ENCODE results near the gene KCP. TPM values are rescaled to one million over a fixed set of nuclear protein-coding genes. Genes with fewer than 3 reads are reported as not detected.

Gene KCP
- total RNA-seq, 5 donors from 2014 or later (not counting 1 experiment from before 2014, with no cell fraction given) = 0.20 to 0.92 (median 0.53) TPM

GRCh38 chr7:128902761-128903585, 7.5 kb downstream of the KCP start:
- no peak for ATAC-seq (replicated peaks in 1 of 4)
- Histone ChIP-seq H3K9me3 (no peaks in the 10 kb centered on the region), H3K27me3 (replicated peaks in 1 of 2; ENCODE audit: control insufficient read depth in 2 of 2, extremely low read depth in 1 of 2, insufficient read depth in 2 of 2, low read length in 1 of 2) (peaks cover 0 to 35% of the 10 kb centered on the region in 2 experiments), H3K36me3 (ENCODE audit: control insufficient read depth in 2 of 2, extremely low read depth in 1 of 2, insufficient read depth in 1 of 2, low read length in 1 of 2) (no peaks in the 10 kb centered on the region), H3K4me3 (ENCODE audit: control insufficient read depth in 1 of 2, extremely low read depth in 1 of 2, low read length in 1 of 2) (no peak overlapping the region), H3K27ac (ENCODE audit: low read length) (no peak overlapping the region), H3K4me1 (ENCODE audit: control insufficient read depth in 1 of 2, extremely low read depth in 1 of 2, insufficient read depth in 2 of 2, low read length in 2 of 2) (peaks cover 0 to 8% of the 10 kb centered on the region in 2 experiments)
- H3K27me3 Mint-ChIP-seq = peaks cover 20 to 30% of the 10 kb centered on the region in 2 donors
- H3K4me3 Mint-ChIP-seq = no peak overlapping the region
- ChIA-PET POLR2A (interaction anchor here (0.6 to 0.7 kb wide), 2 partner anchors 15 to 134 kb away, joined by 3 to 4 read pairs; no protein-coding TSS in a partner anchor), CTCF (interaction anchor here (0.6 to 0.9 kb wide), 2 partner anchors 95 to 189 kb away, joined by 3 to 4 read pairs; no protein-coding TSS in a partner anchor)
- WGBS (ENCODE audit: insufficient coverage) = 72% methylated on average over 10 of the region's 12 CpGs
- DNase-seq = no peak
- H3K36me3 Mint-ChIP-seq = no peaks in the 10 kb centered on the region
- H3K27ac Mint-ChIP-seq = no peak overlapping the region
- H3K4me1 Mint-ChIP-seq = peaks cover 0 to 4% (median 0%) of the 10 kb centered on the region in 3 donors
- peaks cover 0 to 4% (median 4%) of the 10 kb centered on the region in 3 donors for H3K9me3 Mint-ChIP-seq

- H3K4me3 ChIP-seq (ENCODE audit: control insufficient read depth in 1 of 2, extremely low read depth in 1 of 2, low read length in 1 of 2) = no peak overlapping the region
- WGBS (ENCODE audit: insufficient coverage) = no CpG with 5 or more reads among the region's 1 CpG
- H3K36me3 Mint-ChIP-seq = no peaks in the 10 kb centered on the region
- H3K9me3 ChIP-seq = no peaks in the 10 kb centered on the region
- H3K27ac ChIP-seq (ENCODE audit: low read length) = no peak overlapping the region
- peaks cover 0 to 21% of the 10 kb centered on the region in 2 experiments for H3K27me3 ChIP-seq (replicated peaks in 1 of 2; ENCODE audit: control insufficient read depth in 2 of 2, extremely low read depth in 1 of 2, insufficient read depth in 2 of 2, low read length in 1 of 2)
- H3K36me3 ChIP-seq (ENCODE audit: control insufficient read depth in 2 of 2, extremely low read depth in 1 of 2, insufficient read depth in 1 of 2, low read length in 1 of 2) = no peaks in the 10 kb centered on the region
- ChIA-PET POLR2A (interaction anchor here in 1 of 2 donors (0.6 kb wide), 1 partner anchor 113 kb away, joined by 3 read pairs; no protein-coding TSS in a partner anchor), CTCF (interaction anchor here in 1 of 2 donors (0.6 kb wide), 1 partner anchor 94 kb away, joined by 4 read pairs; no protein-coding TSS in a partner anchor)
- DNase-seq (no peak), ATAC-seq (replicated peaks in 1 of 4) (no peak)
- no peak overlapping the region for H3K27ac Mint-ChIP-seq
- H3K27me3 Mint-ChIP-seq = peaks cover 13 to 15% of the 10 kb centered on the region in 2 donors
- peaks cover 0 to 8% of the 10 kb centered on the region in 2 experiments for H3K4me1 ChIP-seq (ENCODE audit: control insufficient read depth in 1 of 2, extremely low read depth in 1 of 2, insufficient read depth in 2 of 2, low read length in 2 of 2)
- H3K4me3 Mint-ChIP-seq = no peak overlapping the region
- peaks cover 0 to 4% (median 4%) of the 10 kb centered on the region in 3 donors for H3K9me3 Mint-ChIP-seq
- H3K4me1 Mint-ChIP-seq = peaks cover 0 to 4% (median 0%) of the 10 kb centered on the region in 3 donors
These were observed 10.3 kb downstream of the KCP start for GRCh38 chr7:128900237-128900636.

- H3K27ac Mint-ChIP-seq = no peak overlapping the region
- H3K4me3 Mint-ChIP-seq = no peak overlapping the region
- H3K27me3 Mint-ChIP-seq = peaks cover 10 to 11% of the 10 kb centered on the region in 2 donors
- no peaks in the 10 kb centered on the region for H3K36me3 Mint-ChIP-seq
- no peak overlapping the region for H3K4me3 ChIP-seq (ENCODE audit: control insufficient read depth in 1 of 2, extremely low read depth in 1 of 2, low read length in 1 of 2)
- H3K9me3 Mint-ChIP-seq = peaks cover 0 to 4% (median 4%) of the 10 kb centered on the region in 3 donors
- no peak for DNase-seq
- H3K36me3 ChIP-seq (ENCODE audit: control insufficient read depth in 2 of 2, extremely low read depth in 1 of 2, insufficient read depth in 1 of 2, low read length in 1 of 2) = no peaks in the 10 kb centered on the region
- POLR2A ChIA-PET = no interaction called here
- H3K4me1 Mint-ChIP-seq = peaks cover 0 to 1% (median 0%) of the 10 kb centered on the region in 3 donors
- ATAC-seq (replicated peaks in 1 of 4) = no peak
- CTCF ChIA-PET = interaction anchor here in 1 of 2 donors (1.0 kb wide), 1 partner anchor 15 kb away, joined by 3 read pairs; no protein-coding TSS in a partner anchor
- peaks cover 0 to 16% of the 10 kb centered on the region in 2 experiments for H3K27me3 ChIP-seq (replicated peaks in 1 of 2; ENCODE audit: control insufficient read depth in 2 of 2, extremely low read depth in 1 of 2, insufficient read depth in 2 of 2, low read length in 1 of 2)
- H3K27ac ChIP-seq (ENCODE audit: low read length) = no peak overlapping the region
- peaks cover 0 to 2% of the 10 kb centered on the region in 2 experiments for H3K4me1 ChIP-seq (ENCODE audit: control insufficient read depth in 1 of 2, extremely low read depth in 1 of 2, insufficient read depth in 2 of 2, low read length in 2 of 2)
- H3K9me3 ChIP-seq = no peaks in the 10 kb centered on the region
These were observed 11.1 kb downstream of the KCP start for GRCh38 chr7:128899392-128899791.

- Mint-ChIP-seq H3K4me1 (peaks cover 0 to 2% (median 0%) of the 10 kb centered on the region in 3 donors), H3K9me3 (peaks cover 0 to 4% (median 4%) of the 10 kb centered on the region in 3 donors), H3K27ac (no peak overlapping the region), H3K36me3 (no peaks in the 10 kb centered on the region), H3K27me3 (peaks cover 5 to 13% of the 10 kb centered on the region in 2 donors), H3K4me3 (no peak overlapping the region)
- POLR2A ChIA-PET = no interaction called here
- DNase-seq (no peak), ATAC-seq (replicated peaks in 1 of 4) (no peak)
- peaks cover 0 to 34% of the 10 kb centered on the region in 2 experiments for H3K27me3 ChIP-seq (replicated peaks in 1 of 2; ENCODE audit: control insufficient read depth in 2 of 2, extremely low read depth in 1 of 2, insufficient read depth in 2 of 2, low read length in 1 of 2)
- no peak overlapping the region for H3K4me3 ChIP-seq (ENCODE audit: control insufficient read depth in 1 of 2, extremely low read depth in 1 of 2, low read length in 1 of 2)
- H3K36me3 ChIP-seq (ENCODE audit: control insufficient read depth in 2 of 2, extremely low read depth in 1 of 2, insufficient read depth in 1 of 2, low read length in 1 of 2) = no peaks in the 10 kb centered on the region
- H3K4me1 ChIP-seq (ENCODE audit: control insufficient read depth in 1 of 2, extremely low read depth in 1 of 2, insufficient read depth in 2 of 2, low read length in 2 of 2) = peaks cover 0 to 5% of the 10 kb centered on the region in 2 experiments
- CTCF ChIA-PET = interaction anchor here in 1 of 2 donors (0.6 kb wide), 1 partner anchor 13 kb away, joined by 7 read pairs; no protein-coding TSS in a partner anchor
- no peak overlapping the region for H3K27ac ChIP-seq (ENCODE audit: low read length)
- H3K9me3 ChIP-seq = no peaks in the 10 kb centered on the region
- 100% methylated on average over 1 of the region's 3 CpGs for WGBS (ENCODE audit: insufficient coverage)
These were observed 15.2 kb downstream of the KCP start for GRCh38 chr7:128895320-128895719.

GRCh38 chr7:128894101-128894440, 16.4 kb downstream of the KCP start:
- Histone ChIP-seq H3K9me3 (no peaks in the 10 kb centered on the region), H3K27me3 (replicated peaks in 1 of 2; ENCODE audit: control insufficient read depth in 2 of 2, extremely low read depth in 1 of 2, insufficient read depth in 2 of 2, low read length in 1 of 2) (peaks cover 0 to 45% of the 10 kb centered on the region in 2 experiments), H3K4me3 (ENCODE audit: control insufficient read depth in 1 of 2, extremely low read depth in 1 of 2, low read length in 1 of 2) (no peak overlapping the region), H3K36me3 (ENCODE audit: control insufficient read depth in 2 of 2, extremely low read depth in 1 of 2, insufficient read depth in 1 of 2, low read length in 1 of 2) (no peaks in the 10 kb centered on the region), H3K27ac (ENCODE audit: low read length) (no peak overlapping the region), H3K4me1 (ENCODE audit: control insufficient read depth in 1 of 2, extremely low read depth in 1 of 2, insufficient read depth in 2 of 2, low read length in 2 of 2) (peaks cover 0 to 5% of the 10 kb centered on the region in 2 experiments)
- H3K4me1 Mint-ChIP-seq = peaks cover 0 to 2% (median 0%) of the 10 kb centered on the region in 3 donors
- H3K9me3 Mint-ChIP-seq = peaks cover 0 to 4% (median 4%) of the 10 kb centered on the region in 3 donors
- DNase-seq (no peak), ATAC-seq (replicated peaks in 1 of 4) (no peak)
- H3K36me3 Mint-ChIP-seq = no peaks in the 10 kb centered on the region
- POLR2A ChIA-PET = no interaction called here
- no peak overlapping the region for H3K27ac Mint-ChIP-seq
- CTCF ChIA-PET = no interaction called here
- H3K27me3 Mint-ChIP-seq = peaks cover 8 to 21% of the 10 kb centered on the region in 2 donors
- 100% methylated on average over 1 of the region's 6 CpGs for WGBS (ENCODE audit: insufficient coverage)
- no peak overlapping the region for H3K4me3 Mint-ChIP-seq

- Histone ChIP-seq H3K27ac (ENCODE audit: low read length) (no peak overlapping the region), H3K4me1 (ENCODE audit: control insufficient read depth in 1 of 2, extremely low read depth in 1 of 2, insufficient read depth in 2 of 2, low read length in 2 of 2) (peaks cover 0 to 5% of the 10 kb centered on the region in 2 experiments), H3K9me3 (no peaks in the 10 kb centered on the region), H3K4me3 (ENCODE audit: control insufficient read depth in 1 of 2, extremely low read depth in 1 of 2, low read length in 1 of 2) (no peak overlapping the region), H3K27me3 (replicated peaks in 1 of 2; ENCODE audit: control insufficient read depth in 2 of 2, extremely low read depth in 1 of 2, insufficient read depth in 2 of 2, low read length in 1 of 2) (peaks cover 0 to 51% of the 10 kb centered on the region in 2 experiments), H3K36me3 (ENCODE audit: control insufficient read depth in 2 of 2, extremely low read depth in 1 of 2, insufficient read depth in 1 of 2, low read length in 1 of 2) (no peaks in the 10 kb centered on the region)
- CTCF ChIA-PET = no interaction called here
- POLR2A ChIA-PET = no interaction called here
- Mint-ChIP-seq H3K27me3 (peaks cover 8 to 20% of the 10 kb centered on the region in 2 donors), H3K36me3 (no peaks in the 10 kb centered on the region), H3K4me1 (peaks cover 0 to 2% (median 0%) of the 10 kb centered on the region in 3 donors), H3K4me3 (no peak overlapping the region), H3K9me3 (peaks cover 0 to 2% (median 2%) of the 10 kb centered on the region in 3 donors), H3K27ac (no peak overlapping the region)
- DNase-seq = no peak
- 87% methylated on average over 16 of the region's 23 CpGs for WGBS (ENCODE audit: insufficient coverage)
- no peak for ATAC-seq (replicated peaks in 1 of 4)
These were observed 17.0 kb downstream of the KCP start for GRCh38 chr7:128893251-128894100.
